AG08396 (cell line): ENCODE data around the gene MYO5C.
"Not testable (repeated sequence)": the region's sequence is repeated elsewhere in the genome, so short reads cannot be mapped to it uniquely, and the experiment has no call there.

ENCODE experiments used
- DNase-seq: peaks from one replicate; pipeline ENCODE4 v3.0.0; 2012; ENCODE audit warnings: low spot score, mixed read lengths

MYO5C gene

DNA sequence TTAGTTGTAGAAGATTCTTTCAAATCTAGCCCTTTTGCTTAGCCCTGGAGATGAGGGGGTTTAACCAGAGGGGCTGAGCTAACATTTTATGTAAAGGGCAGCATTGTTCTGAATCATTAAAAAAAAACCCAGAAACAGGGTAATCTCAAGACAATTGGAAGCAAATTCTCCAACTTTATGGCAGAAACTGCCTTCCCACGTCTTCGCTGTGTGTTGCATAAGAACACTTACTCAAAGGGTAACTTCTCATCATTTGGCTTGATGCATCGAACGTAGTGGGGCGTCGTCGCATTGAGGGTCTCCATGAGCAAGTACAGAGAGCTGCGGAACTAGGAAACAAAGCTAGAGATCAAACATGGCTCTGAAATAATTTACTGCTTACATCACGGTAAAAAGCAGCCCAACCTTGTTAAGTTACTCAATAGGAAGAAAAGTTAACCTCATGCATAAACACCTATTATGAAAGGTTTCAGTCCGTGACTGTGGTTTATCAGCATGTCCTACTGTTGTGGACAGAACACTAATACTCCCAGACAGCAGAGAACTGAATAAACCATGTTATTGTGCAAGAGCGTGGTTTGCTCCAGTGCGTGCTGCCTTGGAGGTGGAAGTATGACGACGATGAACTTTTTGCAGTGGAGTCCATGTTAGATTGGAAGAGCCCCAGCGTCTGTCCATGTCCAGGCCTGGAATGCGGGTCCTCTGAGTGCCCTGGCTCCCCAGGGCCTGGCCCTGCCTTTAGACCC is 48.7 kb downstream of the MYO5C start:
- DNase-seq: no peak

DNA sequence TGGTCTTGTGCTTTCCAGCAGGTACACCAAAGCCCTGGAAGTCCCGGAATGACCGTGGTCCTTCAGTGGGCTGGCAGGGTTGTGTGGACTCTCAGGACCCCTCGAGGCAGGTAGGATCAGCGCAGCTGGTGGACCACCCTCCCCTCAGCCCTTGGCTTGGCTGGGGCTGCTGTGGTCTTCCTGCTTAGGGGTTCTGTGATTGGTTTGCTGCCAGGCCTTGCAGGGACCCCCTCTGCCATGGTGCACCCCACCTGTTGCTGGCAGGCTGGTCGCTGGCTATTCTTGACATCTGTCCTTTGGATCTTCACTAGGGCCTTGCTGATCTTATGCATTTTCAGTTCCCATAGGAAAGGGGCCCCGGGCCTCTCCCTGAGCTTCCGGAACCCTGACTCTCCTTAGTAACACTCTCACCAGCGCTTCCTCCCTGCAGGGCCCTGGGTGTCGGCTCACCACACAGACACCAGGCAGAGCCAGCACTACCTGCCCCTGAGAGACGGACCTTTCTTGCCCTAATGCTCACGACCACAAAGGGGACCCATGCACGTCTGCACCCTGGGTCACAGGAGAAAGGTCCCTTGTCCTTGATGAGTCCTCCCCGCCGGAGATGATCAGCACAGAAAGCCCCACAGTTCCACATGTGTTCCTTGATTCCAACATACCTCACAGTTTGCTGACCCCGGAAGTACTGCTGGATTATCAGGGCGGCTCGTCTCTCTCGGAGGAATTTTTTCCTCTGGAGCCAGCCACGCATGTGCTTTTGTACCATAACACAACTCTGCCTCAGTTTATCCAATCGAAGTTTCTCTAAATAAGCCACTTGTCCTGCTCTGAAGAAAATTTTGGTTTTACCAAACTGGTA is 51.7 kb downstream of the MYO5C start:
- no peak for DNase-seq

DNA sequence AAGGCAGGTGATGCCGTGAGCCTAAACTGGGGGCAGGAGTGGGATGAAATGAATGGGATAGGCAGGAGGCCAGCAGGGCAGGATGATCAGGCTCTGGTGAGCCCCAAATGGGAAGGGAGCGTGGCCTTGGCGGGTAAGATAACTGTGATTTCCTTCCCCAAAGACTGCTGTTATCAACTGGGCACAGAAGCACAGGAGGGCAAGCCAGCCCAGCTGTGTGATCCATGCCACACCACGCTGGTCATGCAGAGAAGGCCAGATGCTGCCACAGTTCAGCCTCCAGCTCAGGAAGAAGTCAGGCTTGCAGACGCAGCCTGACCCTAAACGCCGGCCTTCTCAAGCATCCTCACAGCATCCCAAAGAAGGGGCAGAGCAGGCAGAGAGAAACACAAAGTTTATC is 52.3 kb downstream of the MYO5C start:
- DNase-seq: no peak

DNA sequence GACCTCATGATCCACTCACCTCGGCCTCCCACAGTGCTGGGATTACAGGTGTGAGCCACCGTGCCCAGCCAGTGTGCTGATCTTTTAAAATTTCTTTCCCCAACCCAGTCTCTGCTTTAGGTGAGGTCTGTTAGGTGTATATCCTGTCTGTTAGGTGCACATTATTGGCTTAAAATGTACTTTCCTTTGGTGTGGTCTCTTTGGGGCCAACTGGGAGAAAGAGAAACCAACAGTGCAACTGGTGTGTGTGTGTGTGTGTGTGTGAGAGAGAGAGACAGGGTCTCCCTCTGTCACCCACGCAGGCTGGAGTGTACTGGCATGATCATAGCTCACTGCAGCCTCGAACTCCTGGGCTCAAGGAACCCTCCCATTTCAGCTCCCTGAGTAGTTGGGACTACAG is 54.1 kb downstream of the MYO5C start:
- DNase-seq: no peak

- no peak for DNase-seq
These were observed 55.4 kb downstream of the MYO5C start for GRCh38 chr15:52240166-52240565.

GRCh38 chr15:52238989-52239525 is 56.5 kb downstream of the MYO5C start:
- not testable (repeated sequence) for DNase-seq

GRCh38 chr15:52238149-52238548 is 57.5 kb downstream of the MYO5C start:
- DNase-seq: no peak

- no peak for DNase-seq
These were observed 59.6 kb downstream of the MYO5C start for GRCh38 chr15:52236013-52236412.

DNA sequence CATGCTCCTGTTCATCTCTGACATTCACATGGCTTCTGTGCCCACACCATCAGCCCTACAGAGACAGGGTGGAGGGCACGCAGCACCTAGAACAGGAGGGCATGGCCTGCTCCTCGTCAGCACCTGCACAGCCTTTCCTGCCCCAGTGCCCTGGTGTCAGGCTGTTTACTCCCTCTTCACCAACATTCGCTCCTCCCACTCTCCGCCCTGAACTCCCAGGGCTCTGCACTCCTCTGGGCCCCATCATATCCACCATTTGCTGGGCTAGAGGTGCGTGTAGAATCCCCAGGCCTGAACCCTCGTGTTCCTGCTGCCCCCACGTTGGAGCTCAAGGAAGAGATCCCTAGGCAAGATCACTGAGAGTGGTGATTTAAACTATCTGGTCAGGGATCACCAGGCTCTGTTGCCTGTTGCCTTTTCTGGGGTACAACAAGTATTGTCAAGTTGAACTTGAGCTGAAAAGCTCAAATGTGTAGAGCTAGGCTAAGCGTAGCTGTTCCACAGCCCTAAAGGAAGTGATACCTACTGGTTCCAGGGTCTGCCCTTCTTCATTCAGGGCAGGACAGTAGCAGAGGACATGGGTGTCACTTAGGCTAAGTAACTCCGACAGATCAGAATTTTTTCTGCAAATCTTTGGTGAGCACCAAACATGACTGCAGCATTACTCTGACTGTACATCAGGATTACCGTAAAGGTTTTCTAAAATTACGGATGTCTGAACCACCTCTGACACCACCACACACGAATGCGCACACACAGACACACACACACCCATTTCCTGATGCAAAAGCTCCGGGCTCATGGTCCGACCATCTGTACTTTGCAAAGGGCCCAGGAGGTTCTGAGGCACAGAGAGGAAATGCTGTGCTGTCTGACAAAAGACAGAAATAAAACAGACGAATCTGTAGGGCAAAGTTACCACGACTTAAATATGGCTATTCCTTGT is 60.7 kb downstream of the MYO5C start:
- no peak for DNase-seq

- no peak for DNase-seq
These were observed 62.2 kb downstream of the MYO5C start for GRCh38 chr15:52233405-52233804.

GRCh38 chr15:52232327-52232726 is 63.3 kb downstream of the MYO5C start:
- no peak for DNase-seq

GRCh38 chr15:52230073-52230472 is 65.5 kb downstream of the MYO5C start:
- no peak for DNase-seq

DNA sequence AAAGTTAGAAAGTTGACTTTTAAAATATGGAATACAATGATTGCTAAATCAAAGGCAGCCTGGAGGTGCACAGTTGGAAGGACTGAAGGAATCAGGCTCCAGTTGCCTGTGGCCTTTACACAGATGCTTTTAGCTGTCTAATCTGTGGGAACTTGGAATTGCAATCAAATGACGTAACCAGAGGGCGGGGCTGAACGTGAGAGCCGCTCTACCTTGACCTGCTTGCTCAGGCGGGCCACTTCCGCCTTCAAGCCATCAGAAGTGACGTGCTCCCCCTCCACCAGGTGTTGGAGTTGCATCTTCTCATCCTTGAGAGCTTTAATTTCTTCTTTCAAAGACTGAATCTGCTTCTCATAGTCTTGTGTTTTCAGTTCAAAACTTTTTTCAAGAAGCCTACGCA is 66.7 kb downstream of the MYO5C start:
- DNase-seq: no peak

GRCh38 chr15:52227456-52227855 is 68.1 kb downstream of the MYO5C start:
- peak; percentile 74 for DNase-seq

DNA sequence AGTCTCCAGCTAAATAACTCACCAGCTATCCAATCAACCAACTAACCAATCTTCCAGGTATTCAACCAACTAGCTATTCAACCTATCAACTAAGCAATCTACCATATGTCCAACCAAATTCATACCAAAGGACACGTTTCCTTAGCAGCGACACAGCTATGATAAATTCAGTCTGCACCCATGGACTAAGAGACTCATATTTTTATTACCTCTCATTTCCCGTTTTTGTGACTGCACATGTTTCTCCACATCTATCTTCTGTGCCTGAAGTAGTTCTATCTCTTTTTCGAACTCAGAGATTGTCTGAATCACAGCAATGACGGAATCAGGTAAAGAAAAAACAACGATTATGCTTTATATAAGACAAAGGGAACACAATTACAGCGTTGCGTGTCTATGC is 70.4 kb downstream of the MYO5C start:
- no peak for DNase-seq

- DNase-seq: no peak
These were observed 71.4 kb downstream of the MYO5C start for GRCh38 chr15:52224211-52224610.

DNA sequence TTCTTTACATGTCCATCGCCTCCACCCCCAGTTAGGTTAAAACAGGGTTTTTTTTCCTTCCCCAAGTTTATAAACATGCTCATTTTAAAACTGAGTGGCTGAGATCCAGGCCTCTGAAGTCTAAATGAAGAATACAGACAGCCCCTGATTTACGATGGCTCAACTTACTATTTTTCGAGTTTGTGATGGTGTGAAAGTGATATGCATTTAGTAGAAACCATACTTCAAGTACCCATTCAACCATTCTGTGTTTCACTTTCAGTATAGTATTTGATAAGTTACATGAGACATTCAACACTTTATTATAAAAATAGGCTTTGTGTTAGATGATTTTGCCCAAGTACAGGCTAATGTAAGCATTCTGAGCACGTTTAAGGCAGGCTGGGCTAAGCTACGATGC is 73.9 kb downstream of the MYO5C start:
- no peak for DNase-seq

DNA sequence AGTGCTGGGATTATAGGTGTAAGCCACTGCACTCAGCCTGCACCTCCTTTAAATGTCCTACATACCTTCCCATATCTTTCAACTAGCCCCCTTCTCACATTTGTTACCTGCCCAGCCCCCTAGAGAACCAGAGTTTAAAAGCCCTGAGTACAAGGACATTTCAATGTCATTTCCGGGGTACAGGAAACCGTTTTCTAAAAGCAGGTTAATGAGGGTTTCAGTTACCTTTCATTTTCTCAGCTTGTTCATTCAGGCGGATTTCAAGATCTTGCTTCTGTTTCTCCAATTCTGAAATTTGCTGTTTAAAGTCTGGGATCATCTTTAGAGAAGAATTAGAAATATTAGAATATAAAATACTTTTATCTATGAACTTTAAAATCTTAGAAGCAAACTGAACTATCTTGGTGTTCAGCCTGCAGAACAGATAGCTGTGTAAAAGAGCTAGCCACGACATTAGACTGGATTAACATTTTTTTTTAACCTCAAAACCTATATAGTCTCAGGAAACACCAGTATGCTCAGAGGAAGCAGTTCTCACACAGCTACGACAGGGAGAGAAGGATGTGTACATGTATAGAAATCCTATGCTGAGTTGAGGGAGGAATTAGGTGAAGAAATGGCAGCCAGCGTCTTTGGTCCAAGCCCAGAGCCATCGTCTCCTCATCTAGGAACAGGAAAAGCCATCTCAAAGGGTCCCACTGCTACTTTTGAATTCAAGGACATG is 74.5 kb downstream of the MYO5C start:
- no peak for DNase-seq

- DNase-seq: no peak
These were observed 75.4 kb downstream of the MYO5C start for GRCh38 chr15:52220251-52220650.

GRCh38 chr15:52218816-52219215 is 76.8 kb downstream of the MYO5C start:
- no peak for DNase-seq

GRCh38 chr15:52218371-52218770 is 77.2 kb downstream of the MYO5C start:
- DNase-seq: no peak
